HepG2 (cell line): ENCODE measurements around the gene IQGAP2. TPM values are rescaled to one million over a fixed set of nuclear protein-coding genes. Genes with fewer than 3 reads are reported as not detected.

Experiments used
- ATAC-seq: fragments of 200-7000 bp; cut with Tn5 transposase; 3 replicates; pipeline ENCODE4 v1.9.1; 2020; ENCODE audit warnings: mild to moderate bottlenecking, moderate library complexity
- BruUV-seq: library from RNA; stranded (reverse); fragments of 400-500 nt; replicated peaks from 2 replicates; lab custom pipeline; 2021; lab: Mats Ljungman, UMichigan
- CTCF ChIA-PET: fragments of 300-600 bp; formaldehyde crosslinking; extraction: SDS; loops from one replicate; lab custom pipeline; 2021; ENCODE audit warnings: low total read pairs, inconsistent platforms, low intra/inter-chr PET ratio; lab: Yijun Ruan, JAX
- POLR2A ChIA-PET: fragments of 350-600 bp; sonication (Branson Sonifier 250); formaldehyde crosslinking; loops from one replicate; lab custom pipeline; 2020; ENCODE audit warnings: antibody characterized with exemption, inconsistent platforms; lab: Yijun Ruan, JAX
- DNase-seq: peaks from one replicate; pipeline ENCODE4 v3.0.0-alpha.2; 2015; ENCODE audit warnings: low spot score
- FAIRE-seq: peaks from 3 replicates; lab custom pipeline; 2011; peaks lifted over from hg19 to GRCh38; lab: Jason Lieb, UNC
- H2AFZ ChIP-seq: one replicate; pipeline ENCODE4 v1.6.1; 2011; ENCODE audit warnings: low read length, inconsistent platforms
- H3K27ac ChIP-seq: fragments of 300-600 bp; 3 replicates; pipeline ENCODE4 v1.8.0; 2011; ENCODE audit warnings: mixed run types, mild to moderate bottlenecking, mixed read lengths, low read length, inconsistent platforms; ENCODE audit not compliant: insufficient read depth; ENCODE audit errors: extremely low read length
- H3K27me3 ChIP-seq, 2 experiments: fragments of 200-600 bp in 1 of 2; 2 replicates in 1 of 2; 3 replicates in 1 of 2; pipeline versions ENCODE4 v1.6.0 to v1.8.0; 2011; ENCODE audit warnings: low read length in 2 of 2, mild to moderate bottlenecking in 2 of 2, moderate library complexity in 2 of 2, inconsistent platforms in 1 of 2; ENCODE audit not compliant: insufficient read depth in 2 of 2, control insufficient read depth in 1 of 2
- H3K36me3 ChIP-seq, 2 experiments: fragments of 200-600 bp in 1 of 2; replicated peaks in 1 of 2; 2 replicates in 1 of 2; 3 replicates in 1 of 2; pipeline versions ENCODE4 v1.5.1 to v1.8.0; 2011; ENCODE audit warnings: low read length in 2 of 2, inconsistent platforms in 1 of 2; ENCODE audit not compliant: insufficient read depth in 2 of 2, control insufficient read depth in 1 of 2
- H3K4me1 ChIP-seq: 2 replicates; pipeline ENCODE4 v1.5.1; 2012; ENCODE audit warnings: low read length, inconsistent platforms; ENCODE audit not compliant: insufficient read depth
- H3K4me2 ChIP-seq: 2 replicates; pipeline ENCODE4 v1.6.0; 2011; ENCODE audit warnings: low read depth, low read length, inconsistent platforms
- H3K4me3 ChIP-seq, 3 experiments: fragments of 200-600 bp in 1 of 3; sonication (generic), shearing (Covaris generic) in 1 of 3; replicated peaks in 1 of 3; 2 replicates each; pipeline ENCODE4 v1.5.1; 2011 to 2016; ENCODE audit warnings: low read length in 3 of 3, inconsistent platforms in 2 of 3, low read depth in 2 of 3, mild to moderate bottlenecking in 2 of 3, control low read depth in 1 of 3, mixed read lengths in 1 of 3; ENCODE audit not compliant: insufficient read depth in 1 of 3
- H3K79me2 ChIP-seq: one replicate; pipeline ENCODE4 v1.6.1; 2011; ENCODE audit warnings: low read length, inconsistent platforms; ENCODE audit not compliant: insufficient read depth
- H3K9ac ChIP-seq: 2 replicates; pipeline ENCODE4 v1.6.0; 2011; ENCODE audit warnings: mild to moderate bottlenecking, low read depth, low read length, inconsistent platforms; ENCODE audit not compliant: insufficient read depth
- H3K9me3 ChIP-seq: 2 replicates; pipeline ENCODE4 v1.5.1; 2012; ENCODE audit warnings: mild to moderate bottlenecking, low read length
- H4K20me1 ChIP-seq: 2 replicates; pipeline ENCODE4 v1.6.0; 2011; ENCODE audit warnings: inconsistent platforms, mild to moderate bottlenecking, low read length, moderate library complexity; ENCODE audit not compliant: insufficient read depth
- GTF2F1 ChIP-seq: fragments of 150-350 bp; IDR thresholded peaks from 2 replicates; pipeline ENCODE4 v1.6.1; 2014; ENCODE audit warnings: low read length
- HOXD1 ChIP-seq: sonication (generic); formaldehyde crosslinking; IDR thresholded peaks from 2 replicates; pipeline ENCODE4 v1.5.0; 2020; ENCODE audit warnings: missing genetic modification reagents
- KDM1A ChIP-seq: IDR thresholded peaks from 2 replicates; pipeline ENCODE4 v1.6.1; 2016; ENCODE audit warnings: missing compliant biosample characterization
- NBN ChIP-seq: fragments of 450-650 bp; conservative IDR thresholded peaks from 2 replicates; pipeline ENCODE4 v1.6.1; 2017
- PLRG1 ChIP-seq: fragments of 450-650 bp; conservative IDR thresholded peaks from 2 replicates; pipeline ENCODE4 v1.6.1; 2016
- POGZ ChIP-seq: sonication (generic); formaldehyde crosslinking; IDR thresholded peaks from 2 replicates; pipeline ENCODE4 v1.4.0; 2020; ENCODE audit warnings: mild to moderate bottlenecking, missing genetic modification reagents
- PTBP1 ChIP-seq: fragments of 200-400 bp; formaldehyde crosslinking; IDR thresholded peaks from 2 replicates; pipeline ENCODE4 v1.6.1; 2018; ENCODE audit warnings: low read length, low read depth; ENCODE audit not compliant: poor library complexity, severe bottlenecking
- SKI ChIP-seq: fragments of 450-650 bp; IDR thresholded peaks from one replicate; pipeline ENCODE4 v1.6.1; 2018; ENCODE audit warnings: mild to moderate bottlenecking; ENCODE audit not compliant: partially characterized antibody
- ZNF235 ChIP-seq: sonication (generic); formaldehyde crosslinking; IDR thresholded peaks from 2 replicates; pipeline ENCODE4 v1.8.1; 2023; ENCODE audit warnings: mild to moderate bottlenecking, missing genetic modification reagents, borderline replicate concordance
- ZNF619 ChIP-seq: sonication (generic); formaldehyde crosslinking; IDR thresholded peaks from 2 replicates; pipeline ENCODE4 v1.4.0; 2020; ENCODE audit warnings: mild to moderate bottlenecking, missing genetic modification reagents
- ZNF781 ChIP-seq: sonication (generic); formaldehyde crosslinking; IDR thresholded peaks from 2 replicates; pipeline ENCODE4 v1.5.1; 2020; ENCODE audit warnings: borderline replicate concordance, mild to moderate bottlenecking, missing genetic modification reagents; ENCODE audit errors: not compliant biosample characterization
- ZNF878 ChIP-seq: sonication (generic); formaldehyde crosslinking; IDR thresholded peaks from 2 replicates; pipeline ENCODE4 v1.8.1; 2023; ENCODE audit warnings: mild to moderate bottlenecking, missing genetic modification reagents, moderate library complexity
- WGBS: methylation state at CpG from one replicate; pipeline ENCODE4 v1.1.6; 2017; ENCODE audit warnings: low lambda C conversion rate; 5-methylcytosine and 5-hydroxymethylcytosine counted together
- in situ Hi-C: cut with HindIII; loops from 2 replicates; pipeline ENCODE4 v1.10.0; 2017; ENCODE audit warnings: low pct_unique_long_range_greater_than_20kb; ENCODE audit not compliant: extremely low pct_ligation_motif_present
- intact Hi-C: fragments of 100-400 bp; cut with micrococcal nuclease; formaldehyde crosslinking; loops from one replicate; pipeline ENCODE4 v1.10.0; 2022; ENCODE audit not compliant: unreplicated experiment
- polyA plus RNA-seq, 8 experiments: library from polyadenylated mRNA; depleted of rRNA in 3 of 8; stranded (reverse) in 7 of 8; unstranded in 1 of 8; fragments of >200 nt; fragmentation: Illumina TruSeq in 4 of 8; extraction: Trizol in 4 of 8; gene quantifications; 2 replicates each; pipeline versions ENCODE4 v1.2.1 to v1.2.3, GENCODE V29; 2011 to 2016; ENCODE audit warnings: low read depth in 4 of 8, missing spikeins in 1 of 8, mixed read lengths in 1 of 8; ENCODE audit not compliant: insufficient read depth in 1 of 8
- total RNA-seq, 5 experiments: library from RNA; depleted of rRNA; stranded (reverse); fragments of >200 nt; fragmentation: Illumina TruSeq; extraction: Trizol; gene quantifications; 2 replicates each; pipeline ENCODE4 v1.2.3, GENCODE V29; 2016; ENCODE audit warnings: low read depth in 1 of 5

The IQGAP2 gene
- total and polyA plus RNA-seq, 2 of the 13 experiments (the other 11 are each of a cell fraction or from before 2014, with no cell fraction given): 35.2 to 83.3 TPM

DNA sequence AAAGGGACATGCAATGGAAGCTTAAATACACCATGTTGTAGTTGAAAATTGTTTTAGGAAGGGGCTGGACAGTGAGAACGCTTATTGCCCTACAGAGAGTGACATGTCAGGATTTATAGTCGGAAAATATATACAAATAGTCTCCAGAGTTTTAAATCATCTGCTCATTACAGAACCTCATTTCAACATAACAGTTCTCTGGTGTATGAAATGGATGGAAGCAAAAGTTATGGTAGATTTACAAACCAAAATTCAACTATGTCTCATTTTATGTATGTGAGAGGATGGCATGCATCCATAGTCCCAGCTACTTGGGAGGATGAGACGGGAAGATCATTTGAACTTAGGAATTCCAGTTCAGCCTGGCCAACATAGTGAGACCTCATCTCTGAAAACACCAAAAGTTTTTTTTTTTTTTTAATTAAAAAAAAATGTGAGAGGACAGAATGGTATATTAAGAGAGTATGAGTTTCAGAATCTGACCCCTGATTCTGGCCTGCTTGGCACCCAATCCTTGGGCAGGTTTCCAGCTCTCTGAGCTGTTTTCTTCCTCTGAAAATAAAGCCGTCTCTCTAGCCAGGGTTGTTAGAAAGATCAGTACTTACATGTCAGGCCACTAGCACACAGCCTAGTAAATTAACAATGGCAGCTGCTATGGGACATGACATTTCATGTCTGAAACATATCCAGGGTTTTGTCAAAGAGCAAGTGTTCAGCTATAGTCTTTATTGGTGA is 40.1 kb downstream of the IQGAP2 start (continued):
- no peak for TF ChIP-seq KDM1A (CRISPR knock-in tag)
- TF ChIP-seq ZNF781 (CRISPR knock-in tag): no peak
- no peak for TF ChIP-seq PLRG1
- TF ChIP-seq ZNF619 (CRISPR knock-in tag): no peak
- TF ChIP-seq PTBP1: no peak
- no peak for TF ChIP-seq SKI
- no peak for TF ChIP-seq HOXD1 (CRISPR knock-in tag)

DNA sequence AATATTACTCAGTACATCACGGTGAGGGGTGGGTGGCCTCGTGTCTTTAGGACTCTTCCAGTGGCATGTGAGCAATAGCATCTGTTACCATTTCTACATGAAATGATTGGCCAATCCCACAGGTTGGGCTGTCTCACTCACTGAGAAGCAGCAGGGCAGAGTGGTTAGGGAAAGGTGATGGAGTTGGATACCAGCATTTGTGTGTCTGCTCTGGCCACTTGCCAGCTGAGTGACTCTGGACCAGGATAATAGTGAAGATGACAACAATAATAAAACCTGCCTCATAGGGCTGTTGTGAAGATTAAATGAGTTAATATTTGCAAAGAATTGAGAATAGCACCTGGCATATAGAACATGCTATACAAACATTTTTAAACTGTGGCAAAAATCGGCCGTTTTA is 42.0 kb downstream of the IQGAP2 start:
- intact Hi-C loops: no loop called here
- no peaks in the 10 kb centered on the region for H3K27me3 ChIP-seq
- ChIA-PET CTCF (no interaction called here), POLR2A (no interaction called here)
- H4K20me1 ChIP-seq: no peaks in the 10 kb centered on the region
- no TSS peak for BruUV-seq
- H3K79me2 ChIP-seq: peaks cover 36% of the 10 kb centered on the region
- peaks cover 13% of the 10 kb centered on the region; the same call in 1 of the 2 replicates for H3K4me1 ChIP-seq
- no peaks in the 10 kb centered on the region for H3K9me3 ChIP-seq
- FAIRE-seq (no peak), DNase-seq (no peak), ATAC-seq (no peak)
- H3K9ac ChIP-seq: no peak overlapping the region
- no peak for TF ChIP-seq ZNF235 (CRISPR knock-in tag)
- TF ChIP-seq GTF2F1: no peak
- TF ChIP-seq ZNF878 (CRISPR knock-in tag): no peak
- no peak for TF ChIP-seq POGZ (CRISPR knock-in tag)
- no peak for TF ChIP-seq NBN
- no peak for TF ChIP-seq HOXD1 (CRISPR knock-in tag)
- H3K4me3 ChIP-seq: no peak overlapping the region
- H3K27ac ChIP-seq: no peak overlapping the region
- in situ Hi-C loops: no loop called here
- 96% methylated on average over 4 of the region's 4 CpGs for WGBS
- peaks cover 1 to 28% of the 10 kb centered on the region in 2 experiments; a peak in 4 of 5 replicates for H3K36me3 ChIP-seq
- no peak overlapping the region for H3K4me2 ChIP-seq
- H2AFZ ChIP-seq: no peak overlapping the region
